CD14-positive monocyte (primary cell): Measurements from ENCODE around the gene TMEM135. TPM values are rescaled to one million over a fixed set of nuclear protein-coding genes. Genes with fewer than 3 reads are reported as not detected.

Experiments
- DNase-seq, 3 donors: peaks; one replicate each; pipeline ENCODE4 v3.0.0-alpha.2; 2011 to 2022
- H2AFZ ChIP-seq: 2 replicates; pipeline ENCODE4 v1.6.0; 2012; ENCODE audit warnings: mild to moderate bottlenecking, low read depth, low read length, inconsistent platforms; ENCODE audit not compliant: insufficient read depth, poor library complexity, severe bottlenecking
- H3K27ac ChIP-seq, 2 donors: 1 replicate in 1 of 2; 2 replicates in 1 of 2; pipeline ENCODE4 v1.5.1; 2012 to 2013; ENCODE audit warnings: low read length in 2 of 2, control low read depth in 1 of 2, inconsistent platforms in 1 of 2, low read depth in 1 of 2, mild to moderate bottlenecking in 1 of 2
- H3K27me3 ChIP-seq, 2 donors: one replicate each; pipeline versions ENCODE4 v1.6.0 to v1.6.1; 2011 to 2013; ENCODE audit warnings: low read length in 2 of 2; ENCODE audit not compliant: control insufficient read depth in 2 of 2, insufficient read depth in 2 of 2
- H3K36me3 ChIP-seq, 2 donors: replicated peaks in 1 of 2; 1 replicate in 1 of 2; 2 replicates in 1 of 2; pipeline versions ENCODE4 v1.5.1 to v1.6.1; 2012 to 2013; ENCODE audit warnings: low read length in 2 of 2, control low read depth in 1 of 2, inconsistent platforms in 1 of 2, mild to moderate bottlenecking in 1 of 2; ENCODE audit not compliant: insufficient read depth in 2 of 2, control insufficient read depth in 1 of 2
- H3K4me1 ChIP-seq, 2 donors: 1 replicate in 1 of 2; 2 replicates in 1 of 2; pipeline versions ENCODE4 v1.5.1 to v1.6.1; 2012 to 2013; ENCODE audit warnings: low read length in 2 of 2, control low read depth in 1 of 2, inconsistent platforms in 1 of 2, mild to moderate bottlenecking in 1 of 2, moderate library complexity in 1 of 2; ENCODE audit not compliant: insufficient read depth in 2 of 2, control insufficient read depth in 1 of 2
- H3K4me2 ChIP-seq: replicated peaks from 2 replicates; pipeline ENCODE3; 2012; ENCODE audit warnings: low read length, moderate library complexity, mild to moderate bottlenecking; ENCODE audit not compliant: poor library complexity, severe bottlenecking; ENCODE audit errors: extremely low read depth
- H3K4me3 ChIP-seq, 3 experiments: fragments of 200-600 bp in 1 of 3; sonication (generic) in 1 of 3; replicated peaks in 1 of 3; 1 replicate in 2 of 3; 2 replicates in 1 of 3; pipeline ENCODE4 v1.5.1; 2011 to 2013; ENCODE audit warnings: low read length in 3 of 3, mild to moderate bottlenecking in 3 of 3, control low read depth in 2 of 3, low read depth in 2 of 3, inconsistent platforms in 1 of 3, moderate library complexity in 1 of 3
- H3K79me2 ChIP-seq: 2 replicates; pipeline ENCODE4 v1.6.0; 2012; ENCODE audit warnings: mild to moderate bottlenecking, control low read depth, inconsistent platforms, low read length, moderate library complexity; ENCODE audit not compliant: insufficient read depth
- H3K9ac ChIP-seq: 2 replicates; pipeline ENCODE4 v1.6.0; 2017; ENCODE audit warnings: low read length, mild to moderate bottlenecking; ENCODE audit not compliant: insufficient read depth, poor library complexity, severe bottlenecking
- H3K9me3 ChIP-seq, 2 donors: replicated peaks in 1 of 2; 1 replicate in 1 of 2; 2 replicates in 1 of 2; pipeline versions ENCODE4 v1.5.1 to v1.6.1; 2012 to 2013; ENCODE audit warnings: low read length in 2 of 2, control low read depth in 1 of 2; ENCODE audit not compliant: control insufficient read depth in 1 of 2, insufficient read depth in 1 of 2
- H4K20me1 ChIP-seq: 2 replicates; pipeline ENCODE4 v1.6.0; 2012; ENCODE audit warnings: mild to moderate bottlenecking, low read length, control low read depth, moderate library complexity; ENCODE audit not compliant: insufficient read depth
- H3K27ac Mint-ChIP-seq, 7 donors: one replicate each; pipeline ENCODE4 v1.8.0; 2020; ENCODE audit warnings: mild to moderate bottlenecking in 7 of 7, mixed read lengths in 7 of 7, moderate library complexity in 6 of 7, inconsistent platforms in 2 of 7
- H3K27me3 Mint-ChIP-seq, 3 donors: one replicate each; pipeline ENCODE4 v1.8.0; 2021 to 2022; ENCODE audit warnings: low read depth in 3 of 3, mild to moderate bottlenecking in 3 of 3, mixed read lengths in 3 of 3, moderate library complexity in 3 of 3, inconsistent platforms in 1 of 3
- H3K36me3 Mint-ChIP-seq, 2 donors: one replicate each; pipeline ENCODE4 v1.8.0; 2020; ENCODE audit warnings: mixed read lengths in 2 of 2, inconsistent platforms in 1 of 2, mild to moderate bottlenecking in 1 of 2
- H3K4me1 Mint-ChIP-seq: one replicate; pipeline ENCODE4 v1.8.0; 2020; ENCODE audit warnings: mild to moderate bottlenecking, mixed read lengths
- H3K4me3 Mint-ChIP-seq, 2 donors: one replicate each; pipeline ENCODE4 v1.8.0; 2020; ENCODE audit warnings: mild to moderate bottlenecking in 2 of 2, mixed read lengths in 2 of 2, moderate library complexity in 1 of 2
- H3K9me3 Mint-ChIP-seq, 7 donors: one replicate each; pipeline ENCODE4 v1.8.0; 2020 to 2022; ENCODE audit warnings: mixed read lengths in 7 of 7, mild to moderate bottlenecking in 6 of 7, moderate library complexity in 6 of 7, inconsistent platforms in 2 of 7
- CTCF ChIP-seq: fragments of 200-600 bp; IDR thresholded peaks from one replicate; pipeline ENCODE4 v1.8.0; 2022; ENCODE audit warnings: antibody characterized with exemption, mild to moderate bottlenecking
- WGBS: methylation state at CpG from one replicate; pipeline ENCODE4 v1.1.5; 2013; ENCODE audit warnings: missing lambda C conversion rate; ENCODE audit not compliant: insufficient coverage; 5-methylcytosine and 5-hydroxymethylcytosine counted together
- intact Hi-C, 2 donors: fragments of 100-400 bp; cut with micrococcal nuclease; formaldehyde crosslinking; loops; one replicate each; pipeline versions ENCODE4 v1.15.0 to v1.15.1; 2023
- polyA plus RNA-seq, 3 donors: library from polyadenylated mRNA; depleted of rRNA in 1 of 3; unstranded in 2 of 3; stranded (reverse) in 1 of 3; fragments of 300-500 nt in 2 of 3; fragments of >200 nt in 1 of 3; fragmentation: Illumina TruSeq in 2 of 3; gene quantifications; 1 replicate in 2 of 3; 2 replicates in 1 of 3; pipeline ENCODE4 v1.2.3, GENCODE V29; 2012 to 2021

The TMEM135 gene
- polyA plus RNA-seq, 3 donors: 2.7 to 8.4 (median 5.9) TPM

- Mint-ChIP-seq H3K27ac (peak overlapping the region in 1 of 7 donors; percentile 47), H3K27me3 (no peaks in the 10 kb centered on the region), H3K36me3 (no peaks in the 10 kb centered on the region), H3K9me3 (peaks cover 0 to 3% (median 1%) of the 10 kb centered on the region in 7 donors), H3K4me3 (no peak overlapping the region), H3K4me1 (peaks cover 2% of the 10 kb centered on the region)
- no peaks in the 10 kb centered on the region for H3K9me3 ChIP-seq
- H3K9ac ChIP-seq: no peak overlapping the region
- no peaks in the 10 kb centered on the region for H3K27me3 ChIP-seq
- intact Hi-C loops: no loop called here
- H4K20me1 ChIP-seq: no peaks in the 10 kb centered on the region
- no peak for DNase-seq
- WGBS: 91% methylated on average over 5 of the region's 14 CpGs
- H3K4me3 ChIP-seq: no peak overlapping the region
- no peaks in the 10 kb centered on the region for H3K4me1 ChIP-seq
- no peak overlapping the region for H3K4me2 ChIP-seq
- H3K36me3 ChIP-seq: no peaks in the 10 kb centered on the region
- no peak overlapping the region for H3K27ac ChIP-seq
- no peaks in the 10 kb centered on the region for H3K79me2 ChIP-seq
- H2AFZ ChIP-seq: no peak overlapping the region
- no peak for TF ChIP-seq CTCF
Measured at GRCh38 chr11:87194985-87195820, 157.5 kb downstream of the TMEM135 start.

- Mint-ChIP-seq H3K27me3 (no peaks in the 10 kb centered on the region), H3K4me1 (no peaks in the 10 kb centered on the region), H3K27ac (no peak overlapping the region), H3K9me3 (peaks cover 0 to 4% (median 2%) of the 10 kb centered on the region in 7 donors), H3K4me3 (no peak overlapping the region), H3K36me3 (no peaks in the 10 kb centered on the region)
- no peak overlapping the region for H3K4me3 ChIP-seq
- H3K9ac ChIP-seq: no peak overlapping the region
- intact Hi-C loops: no loop called here
- no peaks in the 10 kb centered on the region for H3K36me3 ChIP-seq
- H4K20me1 ChIP-seq: no peaks in the 10 kb centered on the region
- no peaks in the 10 kb centered on the region for H3K9me3 ChIP-seq
- H3K27me3 ChIP-seq: no peaks in the 10 kb centered on the region
- no peak for DNase-seq
- 80% methylated on average over 1 of the region's 3 CpGs for WGBS
- no peak for TF ChIP-seq CTCF
- no peak overlapping the region for H2AFZ ChIP-seq
- H3K79me2 ChIP-seq: no peaks in the 10 kb centered on the region
- no peak overlapping the region for H3K4me2 ChIP-seq
- H3K4me1 ChIP-seq: no peaks in the 10 kb centered on the region
- H3K27ac ChIP-seq: no peak overlapping the region
Measured at GRCh38 chr11:87198266-87198881, 160.6 kb downstream of the TMEM135 start.
